HG03575 (cell line): ENCODE data around the gene KCNMA1.
"Not testable (repeated sequence)": the region's sequence is repeated elsewhere in the genome, so short reads cannot be mapped to it uniquely, and the experiment has no call there.

ENCODE experiments used
- ATAC-seq: cut with Tn5 transposase; IDR thresholded peaks from one replicate; pipeline ENCODE4 v1.9.1; 2021; ENCODE audit not compliant: unreplicated experiment, insufficient number of reproducible peaks, low FRiP score; ENCODE audit errors: extremely low read depth

Gene KCNMA1

GRCh38 chr10:77529050-77529576, 108.5 kb downstream of the KCNMA1 start:
- no peak for ATAC-seq

- ATAC-seq, result no peak
Measured at GRCh38 chr10:77527839-77528238, 109.8 kb downstream of the KCNMA1 start.

- no peak for ATAC-seq
Measured at GRCh38 chr10:77526868-77527617, 110.6 kb downstream of the KCNMA1 start.

- ATAC-seq, result no peak
Measured at GRCh38 chr10:77524281-77524711, 113.3 kb downstream of the KCNMA1 start.

GRCh38 chr10:77522268-77522809, 115.3 kb downstream of the KCNMA1 start:
- ATAC-seq, result no peak

GRCh38 chr10:77520995-77521394, 116.6 kb downstream of the KCNMA1 start:
- ATAC-seq, result no peak

GRCh38 chr10:77520290-77520689, 117.3 kb downstream of the KCNMA1 start:
- ATAC-seq, result no peak

GRCh38 chr10:77519791-77520190, 117.8 kb downstream of the KCNMA1 start:
- not testable (repeated sequence) for ATAC-seq

GRCh38 chr10:77518910-77519274, 118.7 kb downstream of the KCNMA1 start:
- ATAC-seq, result no peak

GRCh38 chr10:77518241-77518909, 119.2 kb downstream of the KCNMA1 start:
- no peak for ATAC-seq

GRCh38 chr10:77516575-77516974, 121.0 kb downstream of the KCNMA1 start:
- ATAC-seq, result no peak

- no peak for ATAC-seq
Measured at GRCh38 chr10:77514870-77515269, 122.7 kb downstream of the KCNMA1 start.

GRCh38 chr10:77513781-77514331, 123.8 kb downstream of the KCNMA1 start:
- no peak for ATAC-seq

- ATAC-seq, result no peak
Measured at GRCh38 chr10:77513220-77513619, 124.4 kb downstream of the KCNMA1 start.

GRCh38 chr10:77512219-77512578, 125.4 kb downstream of the KCNMA1 start:
- ATAC-seq, result no peak

GRCh38 chr10:77511498-77512218, 126.0 kb downstream of the KCNMA1 start:
- ATAC-seq, result no peak

GRCh38 chr10:77510695-77511094, 126.9 kb downstream of the KCNMA1 start:
- ATAC-seq, result no peak

GRCh38 chr10:77510294-77510693, 127.3 kb downstream of the KCNMA1 start:
- no peak for ATAC-seq

- ATAC-seq, result no peak
Measured at GRCh38 chr10:77509391-77509790, 128.2 kb downstream of the KCNMA1 start.
